T-helper 1 cell (primary cell): ENCODE measurements around the gene BAG2.
A peak's percentile ranks its signal among the peaks of the same experiment; 100 is the strongest.

Experiments
- DNase-seq, 5 donors: peaks; one replicate each; pipeline ENCODE4 v3.0.0-alpha.2; 2012 to 2020
- total RNA-seq, 4 donors: gene quantifications; one replicate each; lab custom pipeline; 2026; lab: John Stamatoyannopoulos, UW

The BAG2 gene
- 12.2 to 18.1 (median 13.6) reads per million in 4 donors for total RNA-seq

GRCh38 chr6:57172136-57173055 lies at the start of gene BAG2:
Gene BAG2, plus strand, starts transcription at chr6:57172326. Its CDS starts 372 bp downstream, at chr6:57172698.
- DNase-seq: peak; percentile 61 to 93 (median 73)

DNA sequence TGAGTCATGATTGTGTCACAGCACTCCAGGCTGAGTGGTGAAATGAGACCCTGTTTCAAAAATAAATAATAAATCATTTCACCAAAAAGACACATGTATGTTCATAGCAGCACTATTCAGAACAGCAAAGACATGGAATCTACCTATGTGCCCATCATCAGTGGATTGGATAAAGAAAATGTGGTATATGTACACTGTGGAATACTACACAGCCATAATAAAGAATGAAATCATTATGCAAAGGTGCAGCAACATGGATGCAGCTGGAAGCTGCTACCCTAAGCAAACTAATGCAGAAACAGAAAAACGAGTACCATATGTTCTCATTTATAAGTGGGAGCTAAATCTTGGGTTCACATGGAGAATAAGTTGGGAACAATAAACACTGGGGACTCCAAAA lies 49.0 kb upstream of the BAG2 start:
- no peak for DNase-seq

DNA sequence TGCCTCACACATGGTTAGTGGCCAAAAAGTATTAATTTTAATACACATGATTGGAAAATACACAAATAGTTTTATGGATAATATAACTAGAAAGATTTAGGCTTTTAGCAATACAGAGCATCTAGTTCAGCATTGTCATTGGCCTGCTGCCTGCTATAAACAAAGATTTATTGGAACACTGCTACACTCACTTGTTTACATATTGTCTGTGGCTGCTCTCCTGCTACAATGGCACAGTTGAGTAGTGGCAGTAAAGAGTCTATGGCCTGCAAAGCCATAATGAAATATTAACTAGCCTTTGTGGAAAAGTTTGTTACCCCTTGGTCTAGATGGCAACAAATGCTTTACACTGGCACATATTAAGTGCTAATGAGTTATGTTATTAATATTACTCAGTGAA lies 44.4 kb upstream of the BAG2 start:
- DNase-seq: no peak

DNA sequence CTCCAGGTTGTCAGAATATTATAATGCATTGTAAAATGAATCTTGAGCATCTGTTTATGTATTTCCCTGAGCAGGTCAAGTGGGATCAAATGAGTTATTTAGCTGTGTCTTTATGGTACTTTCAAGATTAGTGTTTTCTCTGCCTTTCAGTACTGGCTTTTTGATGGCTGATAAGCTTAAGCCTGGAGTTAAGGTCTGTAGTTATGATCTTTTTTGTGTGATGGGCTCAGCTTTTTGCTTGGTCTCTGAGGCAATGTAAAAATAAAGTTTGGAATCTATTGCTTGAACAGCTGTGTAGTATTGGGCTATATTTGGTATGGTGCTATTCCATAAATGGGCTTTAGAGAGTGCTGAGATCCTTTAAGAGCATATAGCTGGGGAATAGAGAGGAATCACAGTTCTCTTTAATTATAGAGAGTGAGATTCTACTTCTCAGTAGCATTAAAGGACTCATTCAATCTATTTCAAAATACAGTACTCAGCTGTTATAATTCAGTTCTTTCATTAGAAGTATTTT lies 41.4 kb upstream of the BAG2 start:
- DNase-seq: no peak

DNA sequence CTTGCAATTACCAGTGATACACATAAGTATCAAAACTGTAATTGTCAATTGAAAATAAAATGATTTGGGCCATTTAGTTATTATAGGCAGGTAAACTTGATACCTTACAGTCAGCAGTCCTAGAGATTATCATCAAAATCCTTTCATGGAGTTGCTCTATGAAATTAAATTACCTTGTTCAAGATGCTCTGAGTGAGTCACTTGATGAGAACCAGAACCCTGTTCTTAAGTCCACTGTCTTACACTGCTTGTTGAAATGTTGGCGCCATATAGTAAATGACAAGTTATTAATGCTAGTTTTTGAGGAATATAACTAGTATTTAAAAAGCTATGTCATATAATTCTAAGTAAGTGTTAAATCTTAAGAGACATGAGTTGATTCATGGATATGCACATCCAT lies 37.2 kb upstream of the BAG2 start:
- no peak for DNase-seq

DNA sequence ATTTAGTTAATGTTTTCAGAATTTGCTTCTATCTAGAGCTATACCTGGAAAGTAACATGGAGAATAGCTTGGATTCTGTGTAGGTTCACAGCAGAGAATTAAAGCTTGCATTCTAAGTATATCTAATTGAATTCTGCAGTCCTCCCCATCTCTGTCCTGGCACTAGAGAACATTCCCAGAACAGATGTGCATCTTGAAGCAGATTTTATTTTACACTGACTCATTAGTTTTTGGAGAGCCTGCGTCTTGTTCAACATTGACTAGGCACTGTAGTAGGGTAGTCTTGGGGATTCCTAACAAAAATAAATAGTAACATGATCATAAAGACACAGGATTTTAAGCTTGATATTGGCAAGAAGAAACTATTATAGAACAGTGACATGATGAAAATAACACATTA lies 36.2 kb upstream of the BAG2 start:
- no peak for DNase-seq

DNA sequence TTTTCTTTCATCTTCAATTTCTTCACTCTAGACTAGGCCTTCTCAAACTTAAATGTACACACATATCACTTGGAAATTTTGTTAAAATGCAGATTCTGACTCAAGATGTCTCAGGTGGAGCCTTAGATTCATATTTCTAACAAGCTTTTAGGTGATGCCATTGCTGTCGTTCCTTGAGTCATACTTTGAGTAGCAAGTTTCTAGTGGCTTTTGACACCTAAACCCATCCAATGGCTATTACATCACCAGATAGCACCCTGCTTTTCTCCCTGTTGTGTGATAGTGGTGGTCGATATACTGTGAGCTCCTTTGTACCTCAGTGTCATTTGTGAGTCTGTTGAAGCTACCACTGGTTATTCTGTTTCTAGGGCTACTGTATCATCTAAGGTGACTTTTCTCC lies 34.8 kb upstream of the BAG2 start:
- DNase-seq: peak in 1 of 5 donors; percentile 45

DNA sequence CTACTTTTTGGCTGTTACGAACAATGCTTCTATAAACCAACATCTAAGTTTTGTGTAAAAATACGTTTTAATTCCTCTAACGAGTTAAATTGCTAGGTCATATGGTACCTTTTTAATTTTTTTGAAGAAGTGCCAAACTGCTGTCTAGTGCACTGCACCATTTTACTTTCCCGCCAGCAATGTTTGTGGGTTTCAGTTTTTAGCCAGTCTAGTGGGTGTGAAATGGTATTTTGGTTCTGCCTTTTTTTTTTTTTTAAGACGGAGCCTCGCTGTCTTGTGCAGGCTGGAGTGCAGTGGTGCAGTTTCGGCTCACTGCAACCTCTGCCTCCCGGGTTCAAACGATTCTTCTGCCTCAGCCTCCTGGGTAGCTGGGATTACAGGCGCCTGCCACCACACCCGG lies 34.1 kb upstream of the BAG2 start:
- no peak for DNase-seq

DNA sequence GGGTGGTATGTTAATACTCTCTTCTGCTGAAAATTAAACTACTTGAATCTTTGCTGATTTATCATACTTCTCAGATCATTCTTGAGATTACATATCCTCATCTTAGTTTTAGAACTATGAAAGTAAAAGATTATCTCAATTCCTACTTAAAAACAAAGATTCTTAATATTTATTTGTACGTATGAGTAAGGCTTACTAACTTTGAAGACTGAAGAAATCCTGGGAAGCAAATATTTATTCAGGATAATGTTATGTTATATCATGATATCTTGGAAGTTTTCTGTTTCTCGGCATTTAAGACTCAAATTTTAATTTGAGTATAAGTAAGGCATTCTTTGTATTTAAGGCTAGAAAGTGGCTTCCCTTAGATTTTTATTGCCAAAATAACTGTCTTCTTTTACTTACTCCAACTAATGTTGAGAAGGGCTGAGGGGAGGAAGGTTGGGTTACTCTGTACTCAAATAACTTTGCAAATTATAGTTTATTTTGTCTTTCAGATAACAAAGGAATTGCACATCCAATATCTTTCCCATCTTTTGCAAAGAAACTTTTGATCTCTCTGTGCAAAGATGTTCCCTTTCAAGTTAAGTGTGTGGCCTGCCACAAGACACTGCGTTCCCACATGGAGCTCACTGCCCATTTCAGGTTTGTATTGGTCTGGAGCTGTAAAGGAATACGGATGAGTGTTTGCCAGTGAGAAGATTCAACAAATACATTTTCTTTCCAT lies 30.5 kb upstream of the BAG2 start:
- DNase-seq: no peak

DNA sequence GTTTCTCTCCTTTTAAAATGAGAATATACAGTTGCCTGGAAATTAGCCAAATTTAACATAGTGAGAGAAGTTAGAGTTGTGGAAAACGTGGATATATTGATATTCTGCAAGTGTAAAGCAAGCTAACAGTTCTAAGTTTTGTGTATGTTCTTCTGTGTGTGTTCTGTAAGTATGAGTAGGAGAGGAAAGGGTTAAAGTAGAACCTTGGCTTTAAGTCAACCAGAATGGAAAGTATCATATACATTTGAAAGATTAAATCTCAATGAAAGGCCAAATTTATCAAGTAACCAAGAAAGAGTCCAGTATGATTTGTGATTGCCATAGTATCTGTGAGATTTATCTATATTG lies 30.0 kb upstream of the BAG2 start:
- DNase-seq: no peak

DNA sequence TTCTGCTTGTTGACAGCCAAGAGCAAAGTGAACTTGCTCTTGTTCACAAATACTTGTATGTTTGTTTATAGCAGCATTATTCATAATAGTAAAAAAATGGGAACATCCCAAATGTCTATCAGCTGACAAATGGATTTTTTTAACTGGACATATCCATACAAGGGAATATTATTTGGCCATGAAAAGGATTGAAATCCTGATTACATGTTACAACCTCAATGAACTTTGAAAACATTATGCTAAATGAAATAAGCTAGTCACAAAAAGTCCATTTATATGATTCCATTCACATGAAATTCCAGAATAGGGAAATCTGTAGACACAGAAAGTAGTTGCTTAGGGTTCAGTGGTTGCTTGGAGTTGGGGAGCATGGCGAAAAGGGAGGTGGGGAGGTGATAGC lies 28.4 kb upstream of the BAG2 start:
- DNase-seq: no peak

GRCh38 chr6:57147401-57147800 lies 24.7 kb upstream of the BAG2 start:
- DNase-seq: no peak

DNA sequence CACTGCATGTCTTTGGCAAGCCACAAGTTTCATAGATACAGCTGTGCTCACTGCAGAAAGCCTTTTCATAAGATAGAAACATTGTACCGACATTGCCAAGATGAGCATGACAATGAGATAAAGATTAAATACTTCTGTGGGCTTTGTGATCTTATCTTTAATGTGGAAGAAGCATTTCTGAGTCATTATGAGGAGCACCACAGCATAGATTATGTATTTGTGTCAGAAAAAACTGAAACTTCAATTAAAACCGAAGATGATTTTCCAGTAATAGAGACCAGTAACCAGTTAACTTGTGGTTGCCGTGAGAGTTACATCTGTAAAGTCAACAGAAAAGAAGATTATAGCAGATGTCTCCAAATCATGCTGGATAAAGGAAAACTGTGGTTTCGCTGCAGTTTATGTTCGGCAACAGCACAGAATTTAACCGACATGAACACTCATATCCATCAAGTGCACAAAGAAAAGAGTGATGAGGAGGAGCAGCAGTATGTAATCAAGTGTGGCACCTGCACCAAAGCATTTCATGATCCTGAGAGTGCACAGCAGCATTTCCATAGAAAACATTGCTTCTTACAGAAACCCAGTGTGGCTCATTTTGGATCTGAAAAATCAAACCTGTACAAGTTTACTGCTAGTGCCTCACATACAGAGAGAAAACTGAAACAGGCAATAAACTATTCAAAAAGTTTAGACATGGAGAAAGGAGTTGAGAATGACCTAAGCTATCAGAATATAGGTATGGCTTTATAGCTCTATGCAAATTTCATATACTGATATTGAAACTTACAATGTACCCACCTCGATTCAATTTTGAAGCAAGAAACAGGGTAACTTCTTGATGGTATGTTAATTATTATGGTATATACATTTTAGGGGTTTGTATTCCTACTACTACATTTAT lies 23.9 kb upstream of the BAG2 start:
- DNase-seq: peak in 1 of 5 donors; percentile 74

- no peak for DNase-seq
These were observed 13.5 kb upstream of the BAG2 start for GRCh38 chr6:57158658-57159057.

DNA sequence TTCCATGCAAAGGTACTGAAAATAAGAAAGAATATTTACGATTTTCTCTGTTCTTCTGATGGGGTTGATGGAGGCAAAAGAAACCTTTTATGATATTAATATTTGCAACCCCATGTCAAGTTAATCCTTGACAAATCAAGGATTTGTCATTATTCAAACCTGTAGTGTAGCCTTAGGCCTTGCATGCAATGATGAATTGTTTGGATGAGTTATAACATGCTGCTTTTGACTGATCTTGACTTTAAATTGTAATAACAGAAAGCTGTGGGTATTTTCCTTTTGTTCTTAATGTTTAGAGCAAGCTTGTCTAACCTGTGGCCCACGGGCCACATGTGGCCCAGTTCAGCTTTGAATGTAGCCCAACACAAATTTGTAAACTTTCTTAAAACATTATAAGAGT lies 13.0 kb upstream of the BAG2 start:
- no peak for DNase-seq

GRCh38 chr6:57162028-57162427 lies 10.1 kb upstream of the BAG2 start:
- DNase-seq: no peak

- DNase-seq: no peak
These were observed 9.6 kb upstream of the BAG2 start for GRCh38 chr6:57162516-57162915.

- DNase-seq: no peak
These were observed 8.2 kb upstream of the BAG2 start for GRCh38 chr6:57163956-57164355.

DNA sequence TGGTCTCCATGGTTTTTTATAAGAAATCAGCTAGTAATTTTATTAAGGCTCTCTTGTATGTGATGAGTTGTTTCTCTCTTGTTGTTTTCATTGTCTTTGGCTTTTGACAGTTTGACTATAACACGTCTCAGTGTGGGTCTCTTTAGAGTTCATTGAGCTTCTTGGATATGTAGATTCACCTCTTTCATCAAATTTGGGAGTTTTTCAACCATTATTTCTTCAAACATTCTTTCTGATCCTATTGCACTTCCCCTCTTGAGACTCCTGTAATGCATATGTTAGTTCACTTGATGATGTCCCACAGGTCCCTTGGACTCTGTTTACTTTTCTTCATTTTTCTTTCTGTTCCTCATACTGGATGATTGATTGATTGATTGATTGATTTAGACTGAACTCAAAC lies 7.0 kb upstream of the BAG2 start:
- DNase-seq: no peak

DNA sequence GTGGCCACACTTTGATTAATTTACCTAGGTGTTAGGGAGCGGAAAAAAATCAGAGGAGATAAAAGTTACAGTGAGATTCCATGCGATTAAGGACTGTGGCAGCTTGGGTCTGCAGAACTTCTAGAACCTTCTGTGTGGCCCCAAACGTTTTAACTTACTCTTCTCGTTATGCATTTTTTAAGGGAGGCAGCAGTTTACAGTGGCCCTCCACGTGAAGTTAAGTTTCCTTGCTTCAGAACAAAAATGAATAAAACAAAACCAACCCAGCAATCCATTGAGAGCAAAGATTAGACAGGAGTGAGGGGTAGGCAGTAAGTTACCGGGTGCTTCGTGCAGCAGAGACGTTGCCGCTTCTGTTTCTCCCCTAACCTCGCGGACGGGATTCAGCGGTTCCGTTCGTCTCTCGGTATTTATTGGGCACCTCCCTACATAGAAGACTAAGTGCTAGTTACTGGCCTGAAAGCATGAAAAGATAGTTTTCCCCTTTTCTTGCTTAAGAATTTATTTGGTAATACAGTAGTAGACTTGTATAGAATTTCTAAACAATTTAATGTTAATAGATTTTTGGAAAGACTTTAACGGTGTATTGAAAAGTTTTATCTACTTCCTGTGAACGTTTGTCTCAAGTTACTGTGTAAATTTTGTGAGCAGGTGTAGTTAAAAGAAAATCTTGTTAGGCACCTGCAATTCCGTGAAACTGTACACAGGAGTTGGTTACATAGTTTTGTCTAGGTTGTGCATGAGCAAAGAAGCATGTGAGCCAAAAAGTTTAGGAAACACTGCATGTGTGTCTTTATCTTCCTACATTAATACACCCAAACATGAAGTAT lies 1.1 kb downstream of the BAG2 start:
- DNase-seq: peak in 2 of 5 donors; percentile 5 to 59

DNA sequence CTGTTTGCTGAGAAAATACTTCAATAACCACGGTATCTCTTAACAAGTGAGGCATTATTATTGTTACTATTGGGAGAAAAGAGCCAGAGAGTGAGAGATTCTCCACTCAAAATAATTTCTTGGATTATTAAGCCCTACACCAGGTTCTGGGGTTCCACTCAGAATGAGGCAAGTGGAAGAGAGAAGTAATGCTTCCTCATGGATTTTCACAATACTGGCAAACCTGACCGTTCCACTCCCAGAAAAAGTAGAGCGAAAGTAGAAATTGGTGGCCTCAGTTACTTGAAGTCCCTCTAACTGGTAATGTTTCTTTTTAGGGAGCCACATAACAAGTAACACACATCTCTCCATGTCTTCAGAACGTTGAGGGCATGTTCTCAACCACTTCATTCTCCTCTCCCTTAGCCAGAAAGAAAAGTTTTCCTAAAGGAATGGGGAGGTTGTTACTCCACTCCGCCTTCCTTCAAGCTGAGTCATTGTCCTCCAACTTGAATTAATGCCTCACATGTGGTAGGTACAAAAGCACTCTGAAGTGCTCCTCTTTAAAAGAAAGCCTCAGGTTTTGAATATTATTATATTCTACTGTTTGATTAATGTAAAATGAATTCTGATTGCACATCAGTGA lies 1.9 kb downstream of the BAG2 start:
- no peak for DNase-seq
